Measurements from ENCODE around the gene REV3L.

The REV3L gene

DNA sequence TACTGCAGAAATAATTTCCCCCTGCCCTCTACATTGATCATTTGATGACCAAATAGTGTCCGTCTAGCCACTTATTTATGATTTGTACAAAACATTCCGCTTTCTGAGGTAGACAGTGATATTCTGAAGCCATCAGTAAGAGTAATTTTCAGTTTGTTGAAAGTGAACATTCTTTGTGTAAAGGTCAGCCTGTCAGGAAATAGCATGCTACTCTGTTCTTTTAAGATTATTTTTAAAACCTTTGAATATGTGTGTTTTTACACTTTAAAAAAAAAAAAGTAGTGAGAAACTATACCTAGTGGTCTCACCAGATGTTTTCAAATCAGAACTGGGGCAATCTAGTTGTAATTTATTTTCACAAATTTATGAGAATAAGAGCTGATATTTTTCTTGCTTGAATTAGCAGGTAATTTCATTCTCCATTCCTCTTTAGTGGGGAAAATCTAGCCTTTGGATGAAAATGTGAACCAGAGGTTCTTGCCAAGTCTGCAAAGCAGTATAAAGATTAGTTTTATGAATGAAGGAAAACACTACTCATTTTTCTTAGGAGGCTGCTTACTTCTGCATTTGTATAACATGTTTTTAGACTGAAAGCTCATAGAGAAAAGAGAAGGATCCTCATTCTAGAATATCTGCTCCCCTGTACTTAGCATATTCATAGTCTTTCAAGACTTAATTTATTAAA, 12.1 kb upstream of the REV3L start:
- H3K9me2 ChIP-seq (replicated peaks; ENCODE audit: low read depth, low read length) = no peaks in the 10 kb centered on the region
- peaks cover 29% of the 10 kb centered on the region for H3K4me1 ChIP-seq (ENCODE audit: insufficient read depth, low read length, poor library complexity, severe bottlenecking)
- peaks cover 3% of the 10 kb centered on the region for H4K20me1 ChIP-seq (ENCODE audit: insufficient read depth, low read length, poor library complexity, severe bottlenecking)
- H2AFZ ChIP-seq (ENCODE audit: low read length) = no peak overlapping the region
- H3K79me2 ChIP-seq (ENCODE audit: insufficient read depth, low read length) = peaks cover 47% of the 10 kb centered on the region
- TF ChIP-seq, protein P1, sequence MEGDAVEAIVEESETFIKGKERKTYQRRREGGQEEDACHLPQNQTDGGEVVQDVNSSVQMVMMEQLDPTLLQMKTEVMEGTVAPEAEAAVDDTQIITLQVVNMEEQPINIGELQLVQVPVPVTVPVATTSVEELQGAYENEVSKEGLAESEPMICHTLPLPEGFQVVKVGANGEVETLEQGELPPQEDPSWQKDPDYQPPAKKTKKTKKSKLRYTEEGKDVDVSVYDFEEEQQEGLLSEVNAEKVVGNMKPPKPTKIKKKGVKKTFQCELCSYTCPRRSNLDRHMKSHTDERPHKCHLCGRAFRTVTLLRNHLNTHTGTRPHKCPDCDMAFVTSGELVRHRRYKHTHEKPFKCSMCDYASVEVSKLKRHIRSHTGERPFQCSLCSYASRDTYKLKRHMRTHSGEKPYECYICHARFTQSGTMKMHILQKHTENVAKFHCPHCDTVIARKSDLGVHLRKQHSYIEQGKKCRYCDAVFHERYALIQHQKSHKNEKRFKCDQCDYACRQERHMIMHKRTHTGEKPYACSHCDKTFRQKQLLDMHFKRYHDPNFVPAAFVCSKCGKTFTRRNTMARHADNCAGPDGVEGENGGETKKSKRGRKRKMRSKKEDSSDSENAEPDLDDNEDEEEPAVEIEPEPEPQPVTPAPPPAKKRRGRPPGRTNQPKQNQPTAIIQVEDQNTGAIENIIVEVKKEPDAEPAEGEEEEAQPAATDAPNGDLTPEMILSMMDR (conservative IDR thresholded peaks at IDR 0.05; ENCODE audit: low read length) = no peak
- TF ChIP-seq EZH2phosphoT487 (IDR thresholded peaks at IDR 0.05; ENCODE audit: borderline replicate concordance) = no peak
- no peaks in the 10 kb centered on the region for H3K9me3 ChIP-seq (ENCODE audit: insufficient read depth, low read depth, low read length)
- H3K27me3 ChIP-seq (ENCODE audit: insufficient read depth, low read length, poor library complexity, severe bottlenecking) = no peaks in the 10 kb centered on the region
- H3K4me2 ChIP-seq (ENCODE audit: low read depth, low read length, poor library complexity, severe bottlenecking) = peak overlapping the region; percentile 26
- no peak overlapping the region for H3K4me3 ChIP-seq (ENCODE audit: low read length, poor library complexity, severe bottlenecking)
- no peaks in the 10 kb centered on the region for H3F3A ChIP-seq (ENCODE audit: low read depth)
- H3K9ac ChIP-seq (ENCODE audit: low read depth, low read length, poor library complexity, severe bottlenecking) = no peak overlapping the region
- H3K36me3 ChIP-seq (ENCODE audit: insufficient read depth, low read length) = no peaks in the 10 kb centered on the region

DNA sequence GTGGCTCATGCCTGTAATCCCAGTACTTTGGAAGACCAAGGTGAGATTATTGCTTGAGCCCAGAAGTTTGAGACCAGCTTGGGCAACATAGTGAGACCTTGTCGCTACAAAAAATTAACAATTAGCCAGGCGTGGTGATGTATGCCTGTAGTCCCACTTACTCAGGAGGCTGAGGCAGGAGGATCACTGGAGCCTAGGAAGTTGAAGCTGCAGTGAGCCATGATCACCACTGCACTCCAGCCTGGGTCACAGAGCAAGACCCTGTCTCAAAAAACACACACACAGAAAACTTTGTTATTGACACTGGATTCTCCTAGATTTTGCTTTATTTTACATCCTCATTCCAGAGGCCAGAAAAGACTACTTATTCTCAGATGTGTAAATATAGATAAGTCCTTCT, 9.5 kb upstream of the REV3L start:
- Histone ChIP-seq H4K20me1 (ENCODE audit: insufficient read depth, low read length, poor library complexity, severe bottlenecking) (peaks cover 3% of the 10 kb centered on the region), H3K9me2 (replicated peaks; ENCODE audit: low read depth, low read length) (no peaks in the 10 kb centered on the region), H3K9me3 (ENCODE audit: insufficient read depth, low read depth, low read length) (no peaks in the 10 kb centered on the region), H3K4me2 (ENCODE audit: low read depth, low read length, poor library complexity, severe bottlenecking) (no peak overlapping the region), H2AFZ (ENCODE audit: low read length) (no peak overlapping the region), H3K27me3 (ENCODE audit: insufficient read depth, low read length, poor library complexity, severe bottlenecking) (no peaks in the 10 kb centered on the region), H3F3A (ENCODE audit: low read depth) (no peaks in the 10 kb centered on the region), H3K79me2 (ENCODE audit: insufficient read depth, low read length) (peaks cover 58% of the 10 kb centered on the region), H3K9ac (ENCODE audit: low read depth, low read length, poor library complexity, severe bottlenecking) (no peak overlapping the region), H3K4me1 (ENCODE audit: insufficient read depth, low read length, poor library complexity, severe bottlenecking) (peaks cover 27% of the 10 kb centered on the region), H3K4me3 (ENCODE audit: low read length, poor library complexity, severe bottlenecking) (no peak overlapping the region), H3K36me3 (ENCODE audit: insufficient read depth, low read length) (no peaks in the 10 kb centered on the region)
- no peak for TF ChIP-seq EZH2phosphoT487 (IDR thresholded peaks at IDR 0.05; ENCODE audit: borderline replicate concordance)
- TF ChIP-seq, protein P1 (conservative IDR thresholded peaks at IDR 0.05; ENCODE audit: low read length) = no peak

DNA sequence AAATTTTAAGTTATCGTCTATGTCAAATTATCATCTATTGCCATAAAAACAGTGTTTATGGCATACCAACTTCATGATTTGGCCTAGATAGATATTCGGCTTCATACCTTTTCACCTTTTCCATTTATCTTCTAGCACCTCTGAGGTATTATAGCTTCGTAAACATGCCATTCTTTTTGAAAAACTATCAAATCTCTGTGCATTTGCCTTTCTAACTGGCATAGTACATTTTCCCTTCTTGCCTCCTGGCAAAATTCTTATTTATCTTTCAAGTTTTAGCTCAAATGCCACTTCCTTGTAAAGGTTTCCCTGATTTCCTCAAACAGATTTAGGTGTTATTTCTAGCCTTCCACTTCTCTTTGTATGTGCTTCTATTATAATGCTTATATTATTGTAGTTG, 7.0 kb upstream of the REV3L start:
- peaks cover 76% of the 10 kb centered on the region for H3K79me2 ChIP-seq (ENCODE audit: insufficient read depth, low read length)

More for the DNA sequence above, 7.0 kb upstream of the REV3L start:
- no peak overlapping the region for H3K4me3 ChIP-seq (ENCODE audit: low read length, poor library complexity, severe bottlenecking)
- H3K9ac ChIP-seq (ENCODE audit: low read depth, low read length, poor library complexity, severe bottlenecking) = no peak overlapping the region
- no peaks in the 10 kb centered on the region for H3K27me3 ChIP-seq (ENCODE audit: insufficient read depth, low read length, poor library complexity, severe bottlenecking)
- H3F3A ChIP-seq (ENCODE audit: low read depth) = no peaks in the 10 kb centered on the region
- H3K4me2 ChIP-seq (ENCODE audit: low read depth, low read length, poor library complexity, severe bottlenecking) = no peak overlapping the region
- H3K9me3 ChIP-seq (ENCODE audit: insufficient read depth, low read depth, low read length) = no peaks in the 10 kb centered on the region
- peaks cover 43% of the 10 kb centered on the region for H3K4me1 ChIP-seq (ENCODE audit: insufficient read depth, low read length, poor library complexity, severe bottlenecking)
- no peaks in the 10 kb centered on the region for H3K36me3 ChIP-seq (ENCODE audit: insufficient read depth, low read length)
- TF ChIP-seq, protein P1 (conservative IDR thresholded peaks at IDR 0.05; ENCODE audit: low read length) = no peak
- TF ChIP-seq EZH2phosphoT487 (IDR thresholded peaks at IDR 0.05; ENCODE audit: borderline replicate concordance) = no peak
- no peaks in the 10 kb centered on the region for H4K20me1 ChIP-seq (ENCODE audit: insufficient read depth, low read length, poor library complexity, severe bottlenecking)
- H3K9me2 ChIP-seq (replicated peaks; ENCODE audit: low read depth, low read length) = no peaks in the 10 kb centered on the region
- H2AFZ ChIP-seq (ENCODE audit: low read length) = no peak overlapping the region

All from Loucy (cell line).